Activated CD4-positive, alpha-beta T cell treated with anti-CD3 and anti-CD28 coated beads, Interleukin-2, amount 50 U/mL, for 24 hours (primary cell): Measurements from ENCODE around the gene TMC3.
"Not testable (repeated sequence)": the region's sequence is repeated elsewhere in the genome, so short reads cannot be mapped to it uniquely, and the experiment has no call there.

Experiments used
- DNase-seq, 2 donors: peaks; one replicate each; pipeline ENCODE4 v3.0.0-alpha.2; 2020; ENCODE audit warnings: low read depth in 1 of 2, low spot score in 1 of 2

TMC3 gene

DNA sequence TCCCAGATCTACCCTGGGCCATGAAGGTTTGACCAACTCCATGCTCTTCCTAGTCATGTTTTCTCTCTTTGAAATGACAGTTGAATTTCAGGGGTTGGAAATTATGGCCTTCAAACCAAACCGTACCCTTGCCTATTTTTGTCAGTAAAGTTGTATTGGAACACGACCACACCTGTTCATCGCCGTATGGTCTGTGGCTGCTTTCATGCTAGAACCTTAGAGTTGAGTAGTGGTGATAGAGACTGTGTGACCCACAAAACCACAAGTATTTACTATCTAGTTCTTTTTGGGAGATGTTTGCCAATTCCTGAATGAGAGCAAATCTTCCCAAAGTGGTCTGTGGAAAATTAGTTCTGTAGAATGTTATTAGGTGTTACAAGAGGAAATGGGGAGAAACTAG is 26.1 kb downstream of the TMC3 start:
- no peak for DNase-seq

DNA sequence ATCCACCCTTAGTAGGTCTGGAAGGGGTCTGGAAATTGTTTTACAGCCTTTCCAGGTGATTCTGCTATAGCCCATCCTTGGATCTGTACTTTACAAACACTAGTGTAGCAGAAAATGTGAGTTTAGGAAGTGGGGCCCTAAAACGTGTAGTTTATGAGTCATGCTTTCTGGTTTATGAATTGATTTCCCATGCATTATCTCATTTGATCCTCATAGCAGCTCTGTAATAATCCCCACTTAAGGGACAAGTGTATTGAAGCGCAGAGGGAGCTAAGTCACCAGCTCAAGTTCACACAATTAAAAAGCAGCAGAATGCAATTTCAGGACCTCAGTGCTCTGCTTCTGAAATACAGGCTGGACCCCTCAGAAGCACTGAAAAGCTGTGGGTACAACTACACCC is 27.4 kb downstream of the TMC3 start:
- DNase-seq: no peak

DNA sequence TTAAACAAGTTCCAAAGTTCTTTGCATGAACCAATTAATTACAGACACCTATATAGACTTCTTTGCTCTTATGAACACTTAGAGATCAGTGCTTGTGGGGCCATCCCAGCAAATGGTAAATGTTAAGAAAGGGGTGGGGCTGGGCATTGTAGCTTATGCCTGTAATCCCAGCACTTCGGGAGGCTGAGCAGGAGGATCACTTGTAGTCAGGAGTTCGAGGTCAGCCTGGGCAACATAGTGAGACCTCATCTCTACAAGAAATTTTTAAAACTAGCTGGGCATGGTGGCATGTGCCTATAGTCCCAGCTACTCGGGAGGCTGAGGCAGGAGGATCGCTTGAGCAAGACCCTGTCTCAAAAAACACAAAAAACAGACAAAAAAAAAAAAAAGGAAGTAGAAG is 30.6 kb downstream of the TMC3 start:
- no peak for DNase-seq

DNA sequence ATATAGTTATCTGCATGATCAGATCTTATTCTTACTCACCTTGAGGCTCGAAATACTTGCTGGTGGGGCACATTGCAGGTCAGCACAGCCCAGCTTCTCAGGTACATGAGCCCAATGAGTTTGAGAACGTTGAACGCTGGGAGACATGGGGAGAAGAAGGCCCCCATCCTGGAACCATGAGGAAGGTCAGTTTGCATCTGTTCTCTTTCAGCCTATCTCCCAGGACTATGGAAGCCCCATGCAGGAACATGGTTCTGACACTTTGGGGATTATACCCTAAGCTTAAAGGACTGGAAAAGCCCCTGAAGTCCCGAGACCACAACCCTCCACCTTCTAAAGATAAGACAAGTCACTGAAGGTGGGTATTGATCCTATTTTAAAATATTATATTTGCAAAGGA is 32.7 kb downstream of the TMC3 start:
- no peak for DNase-seq

DNA sequence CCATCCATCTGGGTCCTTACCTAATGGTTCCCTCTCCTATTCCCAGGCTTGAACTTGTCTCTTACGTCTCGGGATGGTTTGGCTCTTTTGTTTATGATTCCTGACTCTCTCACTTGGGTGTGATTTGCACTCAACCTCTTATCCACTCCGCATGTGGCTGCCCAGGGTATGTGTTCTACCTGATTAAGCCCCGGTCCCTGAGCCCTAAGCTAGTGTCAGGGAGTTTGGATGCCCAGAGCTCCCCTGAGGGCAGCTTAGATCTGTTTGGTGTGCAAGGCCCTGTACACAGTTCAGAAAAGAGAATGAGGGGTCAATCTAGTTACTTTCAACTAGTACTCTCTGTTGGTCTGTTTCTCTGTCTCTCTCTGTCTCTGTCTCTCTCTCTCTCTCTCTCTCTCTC is 34.2 kb downstream of the TMC3 start:
- DNase-seq: no peak

DNA sequence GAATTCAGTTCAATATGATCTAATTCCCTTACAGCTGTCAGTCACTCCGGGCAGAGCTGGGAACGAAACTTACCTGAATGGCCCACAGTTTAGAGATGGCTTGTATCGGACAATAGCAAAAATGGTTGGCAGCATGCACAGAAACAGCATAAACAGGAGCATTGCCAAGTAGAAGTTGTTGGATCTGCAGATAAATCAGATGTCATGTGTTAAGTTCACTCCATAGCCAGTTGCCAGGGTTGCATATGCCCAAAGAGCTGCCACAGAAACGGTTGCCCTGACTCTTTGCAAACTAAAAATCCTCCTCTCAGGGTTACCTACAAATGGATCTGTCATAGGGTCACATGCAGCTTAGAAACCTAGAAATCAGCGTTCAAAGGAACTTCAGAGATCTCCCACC is 34.7 kb downstream of the TMC3 start:
- DNase-seq: no peak

DNA sequence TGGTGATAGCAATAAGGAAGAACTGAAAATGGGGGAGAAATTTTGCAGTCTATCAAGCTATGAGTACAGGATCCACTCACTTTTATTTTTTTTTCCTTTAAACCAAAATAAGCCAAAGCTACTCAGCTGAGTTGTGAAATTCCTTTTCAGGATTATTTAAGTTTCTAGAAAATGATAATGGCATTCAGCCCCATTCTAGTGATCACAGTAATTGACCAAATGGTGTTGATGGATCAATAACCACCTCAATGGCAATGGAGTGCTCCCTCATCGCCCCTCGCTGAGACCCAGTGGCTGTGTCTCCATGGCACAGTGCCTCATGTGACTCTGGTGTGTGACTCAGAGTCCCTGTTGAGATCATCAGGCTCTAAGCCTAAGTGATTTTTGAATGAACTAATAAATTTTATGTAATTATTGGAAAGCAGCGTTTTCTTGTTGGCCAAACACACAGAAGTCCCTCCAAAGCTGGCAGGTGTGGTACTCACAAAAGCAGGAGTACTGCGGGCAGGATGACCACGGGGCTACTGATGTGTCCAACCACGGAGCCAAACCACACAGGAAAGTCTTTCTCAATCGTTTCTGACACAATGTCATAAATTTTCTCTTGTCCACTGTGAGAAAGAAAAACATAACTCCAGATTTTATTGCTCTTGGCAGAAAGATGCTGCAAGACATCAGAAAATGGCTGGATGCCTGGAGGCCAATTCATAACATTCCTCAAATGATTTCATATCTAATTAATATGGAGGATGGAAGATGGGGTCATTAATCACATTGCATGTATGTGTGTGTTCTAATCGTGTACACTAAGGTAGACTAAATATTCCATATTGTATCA is 35.6 kb downstream of the TMC3 start:
- no peak for DNase-seq

DNA sequence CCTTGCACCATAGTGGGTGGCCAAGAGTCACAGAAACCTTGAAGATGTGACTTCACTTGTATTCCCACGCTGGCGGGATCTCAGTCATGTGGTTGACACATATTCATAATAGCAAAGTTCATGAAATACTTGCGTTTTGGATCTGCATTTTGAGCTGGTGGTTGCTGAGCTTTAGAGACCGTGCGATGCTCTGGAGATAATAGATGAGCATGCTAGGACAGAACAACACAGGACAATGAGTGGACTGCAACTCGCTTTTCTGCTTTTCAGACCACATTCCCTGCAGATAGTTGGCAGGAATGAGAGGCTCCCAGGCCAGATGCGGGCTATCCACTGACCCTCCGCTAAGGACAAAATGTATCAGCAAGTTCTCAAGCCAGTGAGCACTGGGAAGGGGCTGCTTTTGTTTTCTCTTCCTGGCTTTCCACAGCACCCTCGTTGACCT is 36.3 kb downstream of the TMC3 start:
- no peak for DNase-seq

DNA sequence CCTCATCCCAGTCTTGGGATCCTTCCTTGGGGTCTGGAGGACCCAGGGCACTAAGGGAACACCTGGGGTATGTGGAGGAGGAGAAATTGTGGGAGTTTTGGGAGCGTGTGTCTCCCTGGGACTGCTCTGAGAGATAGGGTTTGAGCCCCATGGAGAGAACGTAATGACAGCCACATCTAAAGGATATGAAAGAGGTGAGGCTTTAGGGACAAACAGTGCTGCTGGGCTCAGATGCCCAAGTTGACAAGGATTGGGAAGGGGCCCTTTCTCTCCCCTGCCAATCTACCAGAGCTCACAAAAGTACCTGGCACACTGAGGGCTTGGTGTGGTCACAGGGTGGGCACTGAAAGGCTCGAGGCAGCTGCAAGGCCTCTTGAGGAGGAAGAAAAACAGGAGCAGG is 36.8 kb downstream of the TMC3 start:
- no peak for DNase-seq

DNA sequence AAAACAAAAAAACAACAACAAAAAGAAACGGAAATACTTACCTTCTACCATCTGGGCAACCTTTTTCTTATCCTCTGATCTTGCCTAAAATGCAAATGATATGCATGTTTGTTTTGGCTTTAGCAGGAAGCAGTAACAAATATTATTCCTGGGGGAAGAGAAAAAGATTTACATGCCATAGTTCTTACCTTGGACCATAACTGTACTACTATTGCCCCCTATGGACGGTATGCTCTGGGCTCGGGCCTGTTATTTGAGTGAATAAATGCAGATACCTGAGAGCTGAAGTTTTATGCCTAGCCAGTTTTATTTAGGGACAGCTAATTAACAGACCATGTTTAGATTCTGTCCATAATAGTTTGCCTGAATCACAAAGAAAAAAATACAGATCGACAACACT is 37.4 kb downstream of the TMC3 start:
- DNase-seq: peak in 1 of 2 donors; percentile 42

DNA sequence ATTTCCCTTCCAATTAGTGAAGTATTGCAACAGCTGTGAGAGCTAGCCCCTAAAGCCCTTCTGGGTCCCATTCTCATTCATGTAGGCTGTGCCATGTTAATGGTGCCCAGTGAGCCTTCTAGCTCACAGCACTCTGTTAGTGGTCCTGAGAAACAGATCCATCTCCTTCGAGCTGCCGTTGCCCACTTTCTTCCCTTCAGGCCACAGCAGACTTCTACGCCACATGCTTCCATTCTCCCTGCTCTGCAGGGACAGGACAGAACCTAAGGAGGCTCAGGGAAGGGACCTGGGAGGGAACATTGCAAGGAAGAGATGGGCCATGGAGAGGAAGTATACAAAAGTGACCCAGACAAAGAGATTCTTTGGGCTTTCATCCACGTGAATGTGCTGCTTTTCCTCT is 38.4 kb downstream of the TMC3 start:
- no peak for DNase-seq

DNA sequence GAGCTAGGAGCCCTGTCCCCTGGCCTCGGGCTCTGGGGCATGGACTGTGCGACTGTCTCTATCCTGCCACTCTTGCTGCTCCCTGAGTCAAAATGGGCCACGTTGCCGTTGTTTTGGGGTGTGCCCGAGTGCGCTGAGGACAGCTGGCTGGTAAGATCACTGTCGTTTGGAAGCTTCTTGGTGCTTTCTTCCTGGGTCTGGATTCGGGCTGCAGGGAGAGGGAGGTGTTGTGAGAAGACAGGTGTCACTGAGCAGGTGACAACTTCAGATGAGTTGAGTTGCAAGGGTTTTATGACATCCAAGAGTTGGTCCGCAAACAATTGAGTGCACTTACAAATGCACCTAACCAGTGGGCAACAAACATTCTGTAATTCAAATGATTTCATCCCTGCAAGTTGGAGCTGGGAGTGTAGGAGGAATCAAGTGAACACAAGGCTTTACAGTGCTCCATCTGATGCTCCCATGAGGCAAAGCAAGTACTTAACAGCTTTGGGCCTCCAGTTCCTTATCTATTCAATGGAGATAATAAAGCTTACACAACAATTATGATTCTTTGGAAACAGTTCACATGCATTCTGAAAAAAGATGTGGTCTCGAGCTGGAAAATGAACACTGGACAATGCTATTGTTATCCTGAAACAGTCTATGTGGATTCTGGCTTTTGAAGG is 39.1 kb downstream of the TMC3 start:
- no peak for DNase-seq

DNA sequence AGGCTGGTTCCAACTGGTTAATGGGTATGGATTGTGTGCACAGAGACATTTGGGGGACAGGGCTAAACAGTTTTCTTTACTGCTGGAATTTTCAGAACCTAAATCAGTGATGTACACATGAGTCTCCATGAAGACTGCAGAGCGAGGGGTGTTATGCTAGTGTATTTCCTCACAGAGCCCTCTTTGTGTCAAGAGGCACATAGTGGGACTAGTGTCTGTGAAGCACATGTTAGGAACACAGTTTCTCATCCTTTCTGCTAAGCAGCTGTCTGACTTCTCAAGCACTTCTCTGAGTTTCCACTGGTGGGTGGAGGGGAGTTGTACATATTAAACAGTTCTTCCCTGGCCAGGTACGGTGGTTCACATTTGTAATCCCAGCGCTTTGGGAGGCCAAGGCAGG is 40.6 kb downstream of the TMC3 start:
- no peak for DNase-seq

DNA sequence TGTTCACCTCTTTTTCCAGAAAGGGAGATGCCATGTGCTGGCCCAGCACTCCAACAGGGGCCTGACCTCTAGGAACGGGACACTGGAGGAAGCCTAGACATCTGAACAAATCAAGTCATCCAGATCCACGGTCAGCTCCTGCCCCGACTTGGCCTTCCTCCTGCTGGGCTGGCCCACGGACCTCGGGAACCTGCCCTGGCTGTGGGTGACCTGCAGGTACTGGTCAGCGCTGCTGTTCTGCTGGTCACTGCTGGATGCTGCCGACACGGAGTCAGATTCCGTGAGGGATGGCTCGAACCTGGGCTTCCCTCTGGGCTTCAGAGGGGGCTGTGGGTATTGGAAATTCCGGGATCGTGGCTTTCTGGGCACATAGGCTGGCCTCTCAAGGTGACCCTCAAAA is 41.7 kb downstream of the TMC3 start:
- no peak for DNase-seq

DNA sequence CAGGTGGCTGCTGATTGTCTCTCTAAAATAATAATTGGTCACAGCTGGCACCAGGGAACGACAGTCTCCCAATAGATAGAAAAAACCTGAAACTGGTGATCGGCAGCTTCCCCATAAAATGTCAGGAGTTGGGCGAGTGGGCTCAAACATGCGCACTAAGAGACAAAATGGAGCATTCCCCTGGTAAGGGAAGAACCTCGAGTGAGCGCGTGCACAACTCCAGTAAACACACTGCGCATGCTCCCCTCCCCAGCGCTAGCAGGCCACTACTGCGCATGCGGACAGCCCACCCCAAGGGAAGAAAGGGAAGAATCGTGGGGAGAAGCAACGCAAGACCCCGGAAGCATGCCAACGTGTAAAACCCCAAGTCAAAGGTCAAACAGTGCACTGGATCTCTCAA is 42.4 kb downstream of the TMC3 start:
- DNase-seq: no peak

DNA sequence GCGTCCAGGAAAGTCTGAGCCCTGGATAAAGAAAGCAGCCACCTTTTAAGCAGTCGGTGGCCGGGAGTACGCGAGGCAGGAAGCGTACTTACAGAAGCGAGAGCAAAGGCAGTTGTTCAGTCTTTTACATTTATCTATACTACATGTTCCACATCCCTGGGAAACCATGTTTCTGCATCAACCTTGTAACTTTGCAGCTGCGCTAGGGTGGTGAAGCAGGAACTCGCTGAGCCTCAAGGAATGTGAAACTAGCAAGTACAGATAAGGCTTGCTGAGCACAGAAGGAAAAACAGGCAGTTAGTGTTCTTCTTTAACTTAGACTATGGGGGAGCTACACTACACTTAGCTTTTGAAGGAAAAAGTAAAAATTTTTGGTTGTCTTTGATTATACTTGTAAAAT is 42.9 kb downstream of the TMC3 start:
- DNase-seq: not testable (repeated sequence)

DNA sequence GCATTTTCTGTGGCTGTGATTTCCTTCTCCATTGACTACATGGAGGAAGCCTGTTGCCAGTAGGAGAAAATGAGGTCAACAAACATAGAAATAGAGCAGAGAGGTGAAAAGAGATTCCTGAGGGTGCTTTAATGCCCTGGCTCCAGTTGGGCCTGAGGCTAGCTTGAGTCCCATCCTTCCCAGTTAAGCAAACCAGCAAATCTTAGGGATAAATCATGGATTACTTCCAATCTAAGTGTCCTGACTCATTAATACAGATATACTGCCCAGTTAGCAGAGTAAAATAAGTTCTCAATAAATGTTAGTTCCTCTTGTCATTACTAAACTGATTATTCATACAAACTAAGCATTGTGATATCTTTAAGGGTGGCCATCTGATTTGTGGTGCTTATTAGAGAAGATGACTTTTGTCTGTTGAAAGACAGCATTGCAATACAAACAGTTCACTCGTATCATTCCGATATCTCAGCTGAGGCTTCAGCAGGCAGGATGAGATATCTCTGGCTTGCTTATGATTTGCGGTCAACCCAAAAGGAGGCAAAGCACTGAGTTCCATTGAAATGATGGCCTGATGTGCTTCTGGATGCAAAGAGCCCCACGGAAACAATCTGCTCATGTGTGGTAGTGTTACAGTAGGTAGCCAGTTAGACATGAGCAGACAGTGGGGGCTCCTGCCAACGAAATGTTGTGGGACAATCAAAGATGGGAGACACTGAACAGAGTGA is 43.5 kb downstream of the TMC3 start:
- no peak for DNase-seq

DNA sequence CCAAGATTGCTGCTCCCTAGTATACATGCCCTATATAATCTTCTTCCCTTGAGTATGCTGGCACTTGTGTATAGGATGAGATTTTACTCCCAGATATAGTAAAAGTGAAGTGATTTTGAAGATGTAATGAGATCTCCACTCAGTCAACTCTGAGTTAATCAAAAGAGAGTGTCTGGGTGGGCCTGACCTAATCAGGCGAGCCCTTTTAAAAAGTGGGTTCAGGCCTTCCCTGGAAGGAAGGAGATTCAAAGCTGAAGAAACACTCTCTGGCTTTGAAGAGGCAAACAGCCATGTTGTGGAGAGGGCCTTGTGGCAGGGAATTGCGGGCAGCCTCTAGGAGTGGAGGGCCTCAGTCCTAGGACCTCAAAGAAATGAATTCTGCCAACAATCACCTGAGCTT is 44.6 kb downstream of the TMC3 start:
- DNase-seq: no peak

DNA sequence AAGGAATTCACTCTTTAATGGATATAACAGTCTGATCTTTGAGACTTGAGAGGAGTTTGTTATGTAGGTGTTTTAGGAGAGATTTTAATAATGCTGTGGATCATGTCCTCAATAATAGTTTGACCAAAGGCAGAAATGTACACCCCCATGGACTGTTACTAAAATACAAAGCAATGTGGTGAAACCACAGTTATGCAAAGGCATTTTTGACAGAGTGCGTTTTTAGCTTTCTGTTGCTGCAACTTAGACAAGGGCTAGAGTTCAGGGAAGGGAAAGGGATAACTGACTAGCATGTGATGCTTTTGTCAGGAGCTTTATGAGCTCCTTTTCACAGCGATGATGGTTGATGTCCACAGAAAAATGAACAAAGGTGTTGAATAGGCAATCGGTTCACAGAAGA is 46.5 kb downstream of the TMC3 start:
- no peak for DNase-seq

DNA sequence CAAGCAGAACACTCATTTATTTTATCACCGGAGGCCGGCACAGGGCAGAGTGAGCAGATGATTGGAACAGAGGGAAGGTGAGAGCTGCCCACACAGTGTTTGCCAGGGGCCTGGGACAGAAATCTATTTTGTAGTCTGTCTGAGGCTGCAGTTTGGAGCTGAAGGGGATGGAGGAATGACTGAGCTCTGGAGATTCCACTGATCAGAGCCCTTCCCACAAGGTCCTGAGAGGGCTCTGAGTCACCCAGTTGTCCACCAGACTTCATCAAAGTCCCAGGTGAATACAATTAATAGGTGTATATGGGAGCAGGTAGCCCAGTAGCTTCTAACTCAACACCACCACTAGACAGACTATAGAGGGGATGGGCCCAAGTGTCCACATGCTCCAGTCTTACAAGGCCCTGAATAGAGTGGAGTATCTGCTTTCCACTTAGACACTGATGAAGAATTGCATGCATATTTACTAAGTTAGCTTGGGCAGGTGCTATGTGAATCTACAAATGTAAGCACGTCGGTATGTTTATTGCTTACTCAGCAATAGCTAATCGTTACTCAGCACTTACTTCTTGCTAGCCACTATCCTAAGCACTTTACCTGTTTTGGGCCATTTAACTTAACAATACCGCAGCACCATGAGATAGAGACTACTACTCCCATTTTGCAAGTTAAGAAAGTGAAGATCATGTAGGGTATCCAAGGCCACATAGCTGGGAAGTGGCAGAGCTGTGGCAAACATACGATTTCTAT is 47.4 kb downstream of the TMC3 start:
- no peak for DNase-seq
